ENCODE results near the gene PAK1. TPM values are rescaled to one million over a fixed set of nuclear protein-coding genes. Genes with fewer than 3 reads are reported as not detected.

PAK1 gene
- total RNA-seq, 2 donors from 2014 or later, result 12.5 to 15.2 TPM

GRCh38 chr11:77401486-77402217 lies 72.2 kb downstream of the PAK1 start:
- H3K36me3 ChIP-seq, result no peaks in the 10 kb centered on the region
- no peaks in the 10 kb centered on the region for H3K9me3 ChIP-seq
- no peak for DNase-seq (ENCODE audit: low spot score)
- no peak overlapping the region for H3K4me3 ChIP-seq
- no peaks in the 10 kb centered on the region for H3K27me3 ChIP-seq
- TF ChIP-seq CTCF (IDR thresholded peaks at IDR 0.05), result no peak
- H3K27ac ChIP-seq, result no peak overlapping the region
- no peaks in the 10 kb centered on the region for H3K4me1 ChIP-seq

DNA sequence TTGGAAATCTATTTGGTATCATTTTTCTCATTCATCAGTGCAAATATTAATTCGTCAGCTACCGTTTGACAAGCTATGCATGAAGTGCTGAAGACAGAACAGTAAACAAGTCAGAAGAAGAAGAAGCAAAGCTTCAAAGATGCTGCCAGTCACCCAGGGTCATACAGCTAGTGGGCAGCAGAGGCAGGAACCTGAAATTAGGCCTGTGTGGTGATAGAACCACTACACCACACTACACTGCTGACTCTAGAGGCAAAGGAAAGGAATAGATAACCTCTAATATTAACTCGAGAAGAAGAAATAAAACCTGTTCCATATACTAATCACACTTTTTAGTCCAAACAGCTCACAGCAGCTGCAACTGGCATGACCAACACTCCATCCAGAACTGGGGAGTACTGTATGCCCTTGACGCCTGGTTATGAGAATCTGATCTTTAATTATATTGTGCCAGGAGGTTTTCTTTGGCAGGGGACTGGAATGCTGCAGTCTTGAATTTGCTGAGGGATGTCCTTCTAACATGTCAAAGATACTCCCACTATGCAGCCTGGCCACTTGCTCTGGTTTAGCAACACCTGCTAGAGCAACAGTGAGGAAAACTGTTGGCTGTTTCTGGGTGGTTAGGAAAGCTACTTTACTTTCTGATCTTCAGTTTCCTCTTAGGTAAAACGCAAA lies 73.0 kb downstream of the PAK1 start:
- no peaks in the 10 kb centered on the region for H3K36me3 ChIP-seq
- DNase-seq (ENCODE audit: low spot score), result no peak
- H3K4me3 ChIP-seq, result no peak overlapping the region
- TF ChIP-seq CTCF (IDR thresholded peaks at IDR 0.05), result peak in 1 of 2 donors; percentile 15
- H3K27ac ChIP-seq, result no peak overlapping the region
- no peaks in the 10 kb centered on the region for H3K4me1 ChIP-seq
- H3K9me3 ChIP-seq, result no peaks in the 10 kb centered on the region
- no peaks in the 10 kb centered on the region for H3K27me3 ChIP-seq

DNA sequence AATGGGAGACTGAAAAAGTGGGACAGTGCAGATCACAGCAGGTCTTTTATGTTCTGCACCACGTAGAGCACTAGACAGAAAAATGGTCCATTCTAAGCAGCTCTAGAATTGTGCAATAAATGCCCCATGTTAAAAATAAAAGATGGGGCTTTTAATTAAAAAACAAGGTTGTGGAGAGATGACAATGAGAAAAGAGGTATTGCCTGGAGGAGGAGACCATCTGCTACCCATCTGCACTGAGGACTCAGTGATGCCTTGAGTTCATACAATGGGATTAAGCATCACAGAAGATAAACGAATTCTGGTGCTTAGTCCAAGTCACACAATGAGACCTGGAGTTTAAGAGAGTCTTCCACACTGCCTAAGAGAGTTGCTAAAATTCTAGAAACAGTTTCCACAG lies 73.6 kb downstream of the PAK1 start:
- Histone ChIP-seq H3K4me1 (no peaks in the 10 kb centered on the region), H3K4me3 (no peak overlapping the region), H3K9me3 (no peaks in the 10 kb centered on the region), H3K36me3 (no peaks in the 10 kb centered on the region), H3K27me3 (no peaks in the 10 kb centered on the region), H3K27ac (no peak overlapping the region)
- TF ChIP-seq CTCF (IDR thresholded peaks at IDR 0.05), result no peak
- no peak for DNase-seq (ENCODE audit: low spot score)

- no peak for TF ChIP-seq CTCF (IDR thresholded peaks at IDR 0.05)
- no peak overlapping the region for H3K27ac ChIP-seq
- no peak overlapping the region for H3K4me3 ChIP-seq
- DNase-seq (ENCODE audit: low spot score), result no peak
- no peaks in the 10 kb centered on the region for H3K27me3 ChIP-seq
- H3K9me3 ChIP-seq, result no peaks in the 10 kb centered on the region
- peaks cover 0 to 2% of the 10 kb centered on the region in 2 donors for H3K4me1 ChIP-seq
- no peaks in the 10 kb centered on the region for H3K36me3 ChIP-seq
Measured at GRCh38 chr11:77397631-77398030, 76.3 kb downstream of the PAK1 start.

DNA sequence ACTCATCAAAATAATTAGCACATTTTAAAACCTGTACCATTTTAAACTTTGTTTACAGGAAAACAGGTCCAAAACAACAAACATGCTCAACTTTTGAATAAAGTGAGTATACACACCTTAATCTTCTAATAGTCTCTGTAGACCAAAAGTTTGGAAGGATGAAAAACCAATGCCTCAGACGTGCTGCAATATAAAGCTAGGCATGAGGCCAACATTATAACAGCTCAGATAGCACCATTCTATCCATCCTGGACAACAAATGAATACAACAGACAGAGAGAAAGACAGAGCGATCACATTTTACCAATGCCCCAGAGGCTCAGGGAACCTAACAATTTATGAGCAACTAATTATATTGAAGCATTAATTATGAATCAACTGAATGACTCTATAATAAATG lies 77.0 kb downstream of the PAK1 start:
- H3K36me3 ChIP-seq, result no peaks in the 10 kb centered on the region
- H3K27ac ChIP-seq, result no peak overlapping the region
- DNase-seq (ENCODE audit: low spot score), result no peak
- no peaks in the 10 kb centered on the region for H3K9me3 ChIP-seq
- TF ChIP-seq CTCF (IDR thresholded peaks at IDR 0.05), result no peak
- no peak overlapping the region for H3K4me3 ChIP-seq
- peaks cover 0 to 5% of the 10 kb centered on the region in 2 donors for H3K4me1 ChIP-seq
- H3K27me3 ChIP-seq, result no peaks in the 10 kb centered on the region

Measured in right atrium auricular region (tissue), 2 donors.